HG03045 (cell line): ENCODE results near the gene NFYB.
"Not testable (repeated sequence)": the region's sequence is repeated elsewhere in the genome, so short reads cannot be mapped to it uniquely, and the experiment has no call there.

Experiments
- ATAC-seq: cut with Tn5 transposase; IDR thresholded peaks from one replicate; pipeline ENCODE4 v1.9.1; 2021; ENCODE audit warnings: mild to moderate bottlenecking, moderate library complexity; ENCODE audit not compliant: unreplicated experiment

The NFYB gene

GRCh38 chr12:104122298-104122697 lies 15.7 kb downstream of the NFYB start:
- ATAC-seq = no peak

DNA sequence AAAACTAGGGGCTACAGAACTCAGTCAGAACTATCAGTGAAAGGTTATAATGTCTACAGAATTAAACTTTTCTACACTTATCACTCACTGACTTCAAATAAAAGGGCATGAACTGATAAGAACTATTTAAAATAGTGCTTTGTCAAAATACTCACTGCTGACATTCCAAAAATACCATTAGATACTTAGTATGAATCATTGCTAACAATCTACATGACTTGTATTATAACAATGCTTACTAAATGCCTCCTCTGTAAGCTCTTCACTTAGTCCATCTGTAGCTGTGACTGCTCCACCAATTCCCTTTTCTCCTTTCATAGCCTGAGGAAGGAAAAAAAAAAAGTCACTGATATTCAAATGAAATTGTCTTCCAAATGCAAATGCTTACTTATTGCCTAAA lies 17.0 kb downstream of the NFYB start:
- ATAC-seq = no peak

DNA sequence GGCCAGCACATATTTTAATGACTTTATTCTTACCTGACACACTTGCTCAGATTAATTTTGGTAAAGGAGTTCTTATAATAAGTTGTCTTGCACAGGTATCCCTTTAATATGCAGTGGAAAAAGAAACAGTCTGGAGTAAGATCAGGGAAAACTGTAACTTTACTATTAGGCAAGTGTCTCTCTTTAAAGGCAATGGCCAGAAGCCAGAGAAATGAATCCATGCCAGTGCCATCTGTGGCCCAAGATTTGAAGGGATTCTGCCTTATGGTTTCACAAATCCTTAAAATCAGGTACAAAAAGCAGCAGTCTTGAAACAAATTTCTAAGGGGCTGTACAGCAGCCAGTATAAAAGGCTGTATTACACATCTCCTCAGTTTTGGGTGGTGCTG lies 22.4 kb downstream of the NFYB start:
- ATAC-seq = no peak

DNA sequence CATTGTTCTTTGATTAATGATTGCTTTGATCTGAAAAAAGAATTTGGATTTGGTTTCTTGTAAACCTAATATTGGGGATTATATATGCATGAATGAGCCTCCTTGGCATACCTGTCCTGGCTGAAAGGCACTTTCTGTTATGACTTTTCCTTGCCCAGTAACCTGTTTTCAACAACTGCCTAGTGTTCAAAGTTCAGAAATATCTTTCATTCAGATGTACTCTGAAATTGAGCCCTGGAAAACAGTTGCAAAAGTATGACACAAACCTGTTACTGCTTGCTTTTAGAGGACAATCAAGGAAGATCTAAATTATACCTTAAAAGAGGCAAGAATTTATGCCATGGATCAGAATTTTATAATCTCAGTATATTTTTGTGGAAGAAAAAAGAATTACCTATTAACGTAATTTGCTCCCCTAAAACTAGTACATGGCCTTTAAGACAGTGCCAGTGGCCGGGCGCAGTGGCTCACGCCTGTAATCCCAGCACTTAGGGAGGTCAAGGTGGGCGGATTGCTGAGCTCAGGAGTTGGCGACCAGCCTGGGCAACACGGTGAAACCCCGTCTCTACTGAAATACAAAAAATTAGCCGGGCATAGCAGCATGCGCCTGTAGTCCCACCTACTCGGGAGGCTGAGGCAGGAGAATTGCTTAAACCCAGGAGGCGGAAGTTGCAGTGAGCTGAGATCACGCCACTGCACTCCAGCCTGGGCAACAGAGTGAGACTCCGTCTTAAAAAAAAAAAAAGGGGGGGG lies 23.0 kb downstream of the NFYB start:
- not testable (repeated sequence) for ATAC-seq

DNA sequence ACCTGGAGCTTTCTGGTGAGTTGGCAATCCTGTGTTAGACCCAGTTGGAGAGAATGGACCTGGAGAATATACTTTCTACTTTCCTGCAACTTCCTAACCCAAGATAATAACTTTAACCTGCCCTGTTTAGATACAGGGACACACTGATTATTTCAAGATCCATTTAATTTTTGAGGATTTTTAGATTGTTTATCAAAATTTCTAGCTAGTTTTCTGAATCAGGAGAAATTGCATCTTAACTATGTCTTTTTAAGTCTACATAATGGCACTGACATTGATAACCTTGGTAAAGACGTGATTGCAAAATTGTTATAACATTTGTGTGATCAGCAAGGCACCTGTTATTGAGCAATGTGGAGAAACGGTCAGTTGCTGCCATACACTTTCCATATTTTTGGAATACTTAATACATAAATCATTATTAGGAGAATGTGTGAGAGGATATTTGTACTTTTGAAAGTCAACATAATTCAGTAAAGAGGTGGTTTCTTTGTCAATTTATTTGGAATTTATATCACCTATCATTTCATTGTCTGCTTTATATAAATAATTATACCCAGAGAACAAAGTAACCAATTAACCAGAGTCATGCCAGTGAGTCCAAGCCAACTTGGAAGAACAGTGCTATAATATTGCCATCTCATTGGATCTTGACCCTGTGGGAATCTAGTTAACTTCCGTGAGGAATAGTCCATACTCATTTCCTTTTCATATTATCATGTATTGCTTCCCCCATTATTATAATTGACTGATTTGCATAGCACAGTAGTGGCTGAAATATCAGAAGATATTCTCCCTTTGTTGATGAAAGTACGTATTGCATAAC lies 28.4 kb downstream of the NFYB start:
- ATAC-seq = no peak

DNA sequence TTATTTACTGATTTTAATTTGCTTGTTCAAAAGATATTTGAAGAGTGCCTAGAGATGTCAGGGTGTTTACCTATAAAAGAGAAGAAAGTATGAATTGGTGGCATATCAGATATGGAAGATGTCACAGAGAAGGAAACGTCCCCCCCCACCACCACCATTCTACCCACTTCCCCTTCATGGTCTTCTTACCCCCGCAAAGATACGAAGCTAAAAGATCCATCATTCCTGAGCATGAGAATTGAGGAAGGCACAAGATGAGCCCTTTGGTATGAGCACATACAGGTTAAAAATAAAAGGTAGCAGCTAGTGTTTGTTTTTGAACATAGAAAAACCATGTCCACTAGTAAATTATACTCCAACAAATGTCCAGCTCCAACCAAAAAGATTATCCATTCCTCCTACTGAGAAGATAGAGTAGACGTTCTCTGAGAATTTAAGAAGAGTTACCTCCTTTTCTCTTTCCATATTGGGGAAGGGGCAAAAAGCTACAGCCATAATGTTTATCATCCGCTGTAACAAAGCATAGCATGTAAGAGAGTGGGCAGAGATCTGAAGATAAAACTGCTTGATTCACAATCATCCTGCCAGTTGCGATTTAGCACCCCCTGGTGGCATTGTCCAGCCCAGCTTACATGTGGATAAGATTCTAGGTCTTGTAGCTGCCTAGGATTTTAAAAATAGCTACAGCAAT lies 29.1 kb downstream of the NFYB start:
- ATAC-seq = no peak

- ATAC-seq = no peak
Measured at GRCh38 chr12:104106965-104107364, 31.0 kb downstream of the NFYB start.

GRCh38 chr12:104105461-104105860 lies 32.5 kb downstream of the NFYB start:
- no peak for ATAC-seq

DNA sequence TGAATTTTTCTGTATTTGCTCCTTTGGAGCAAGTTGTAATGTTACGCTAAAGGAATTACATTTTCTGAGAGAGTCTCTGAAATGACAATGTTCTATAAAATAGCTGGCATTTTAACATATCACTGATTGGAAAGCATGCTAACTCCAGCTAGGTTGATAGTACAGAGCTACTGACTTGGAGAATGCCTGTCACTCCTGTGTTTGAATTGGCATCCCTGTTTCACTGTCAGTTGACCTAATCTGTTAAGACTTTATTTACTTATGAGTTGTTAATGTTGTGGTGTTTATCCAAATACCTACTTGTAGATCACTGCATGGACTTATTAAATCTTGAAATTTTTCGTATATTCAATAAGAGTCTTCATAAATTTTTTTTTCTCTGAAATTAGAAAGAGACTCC lies 40.1 kb downstream of the NFYB start:
- ATAC-seq = no peak

GRCh38 chr12:104095289-104095688 lies 42.7 kb downstream of the NFYB start:
- ATAC-seq = no peak

DNA sequence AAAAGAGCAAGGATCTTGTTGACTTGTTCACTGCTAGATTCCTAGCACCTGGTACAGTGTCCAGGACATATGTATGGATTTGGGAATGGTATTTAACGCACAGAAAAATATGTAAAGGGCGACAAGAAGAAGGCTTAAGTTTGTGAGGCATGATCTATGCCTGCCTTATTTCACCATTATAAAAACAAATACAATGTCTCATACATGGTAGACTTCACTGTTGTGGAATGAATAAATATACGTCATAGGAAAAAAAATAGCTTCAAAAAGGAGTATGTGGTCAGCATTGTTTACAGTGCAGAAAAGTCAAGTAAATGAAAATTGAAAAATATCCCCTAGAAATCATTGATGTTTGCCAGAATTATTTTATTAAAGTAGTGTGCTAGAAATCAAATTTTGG lies 43.7 kb downstream of the NFYB start:
- ATAC-seq = no peak

GRCh38 chr12:104091136-104091535 lies 46.9 kb downstream of the NFYB start:
- no peak for ATAC-seq

- ATAC-seq = no peak
Measured at GRCh38 chr12:104090685-104091084, 47.3 kb downstream of the NFYB start.

- peak; percentile 83 for ATAC-seq
Measured at GRCh38 chr12:104083769-104084475, 54.1 kb downstream of the NFYB start.

DNA sequence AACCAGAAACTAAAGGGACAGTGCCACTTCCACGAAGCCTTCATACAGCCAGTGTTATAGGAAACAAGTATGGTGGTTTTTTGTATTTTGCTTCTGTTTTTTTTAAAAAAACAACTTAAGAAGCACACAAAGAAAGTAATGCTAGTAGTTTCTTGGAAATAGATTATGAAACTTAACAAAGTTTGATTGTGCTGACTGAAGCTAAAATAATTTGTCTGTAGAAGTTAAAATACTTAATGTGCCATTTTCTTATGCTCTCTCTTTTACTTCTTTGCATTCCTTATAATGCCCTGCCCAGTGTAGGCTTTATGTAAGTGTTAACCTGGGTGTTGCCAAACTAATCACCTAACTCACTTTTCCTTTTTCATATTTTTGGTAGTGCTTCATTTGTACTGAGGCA lies 57.2 kb downstream of the NFYB start:
- ATAC-seq = no peak

- ATAC-seq = no peak
Measured at GRCh38 chr12:104079024-104079423, 59.0 kb downstream of the NFYB start.

DNA sequence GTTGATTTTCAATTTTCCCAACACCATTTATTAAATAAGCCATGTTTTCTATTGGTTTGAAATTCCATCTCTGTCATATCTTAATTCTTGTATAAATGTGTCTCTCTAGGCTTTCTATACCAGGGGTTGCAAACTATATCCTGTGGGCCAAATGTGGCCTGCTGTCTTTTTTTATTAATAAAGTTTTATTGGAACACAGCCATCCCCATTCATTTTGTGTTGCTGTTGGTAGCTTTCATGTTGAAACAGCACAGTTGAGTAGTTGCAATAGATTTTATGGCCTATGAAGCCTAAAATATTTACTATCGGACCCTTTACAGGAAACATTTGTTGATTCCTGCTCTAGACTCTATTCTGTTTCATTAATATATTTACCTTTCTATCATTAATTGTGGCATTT lies 64.3 kb downstream of the NFYB start:
- no peak for ATAC-seq

DNA sequence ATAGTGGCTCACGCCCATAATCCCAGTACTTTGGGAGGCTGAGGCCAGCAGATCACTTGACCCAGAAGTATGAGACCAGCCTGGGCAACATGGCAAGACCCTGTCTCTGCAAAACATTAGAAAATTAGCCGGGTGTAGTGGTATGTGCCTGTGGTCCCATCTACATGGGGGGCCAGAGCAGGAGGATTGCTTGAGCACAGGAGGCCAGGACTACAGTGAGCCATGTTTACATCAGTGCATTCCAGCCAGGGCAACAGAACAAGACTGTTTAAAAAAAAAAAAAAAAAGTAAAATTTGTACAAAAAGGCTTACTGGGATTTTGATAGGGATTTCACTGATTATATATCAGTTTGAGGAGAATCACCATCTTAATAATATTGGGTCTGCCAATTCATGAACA lies 65.9 kb downstream of the NFYB start:
- no peak for ATAC-seq
